H1 (cell line): ENCODE measurements around the gene OLAH. TPM values are rescaled to one million over a fixed set of nuclear protein-coding genes. Genes with fewer than 3 reads are reported as not detected.

ENCODE experiments used
- CTCF ChIA-PET: fragments of 300-600 bp; sonication (Branson Sonifier 250); formaldehyde crosslinking; loops from one replicate; lab custom pipeline; 2021; ENCODE audit not compliant: partially characterized antibody; lab: Charles Lee
- POLR2A ChIA-PET: fragments of 300-600 bp; sonication (Branson Sonifier 250); formaldehyde crosslinking; loops from one replicate; lab custom pipeline; 2021; ENCODE audit warnings: inconsistent platforms; ENCODE audit not compliant: partially characterized antibody; lab: Charles Lee
- DNase-seq, 2 experiments: peaks; one replicate each; pipeline versions ENCODE4 v3.0.0 to v3.0.0-alpha.2; 2010 to 2022; ENCODE audit warnings: low spot score in 2 of 2, low read depth in 1 of 2, mixed read lengths in 1 of 2
- FAIRE-seq: peaks from 2 replicates; lab custom pipeline; 2011; peaks lifted over from hg19 to GRCh38; lab: Jason Lieb, UNC
- H2AFZ ChIP-seq: 2 replicates; pipeline ENCODE4 v1.8.1; 2012; ENCODE audit warnings: low read length, inconsistent platforms
- H2AK5ac ChIP-seq: 2 replicates; pipeline ENCODE4 v1.6.1; 2013; ENCODE audit warnings: low read depth, low read length
- H2BK120ac ChIP-seq: replicated peaks from 2 replicates; pipeline ENCODE3; 2013; ENCODE audit warnings: low read depth, low read length, inconsistent platforms
- H2BK12ac ChIP-seq: 2 replicates; pipeline ENCODE4 v1.6.1; 2013; ENCODE audit warnings: low read depth, low read length
- H2BK15ac ChIP-seq: 2 replicates; pipeline ENCODE4 v1.6.1; 2013; ENCODE audit warnings: low read length
- H2BK20ac ChIP-seq: 2 replicates; pipeline ENCODE4 v1.6.1; 2013; ENCODE audit warnings: low read length
- H2BK5ac ChIP-seq: 2 replicates; pipeline ENCODE4 v1.6.1; 2013; ENCODE audit warnings: low read depth, low read length
- H3K14ac ChIP-seq: 2 replicates; pipeline ENCODE4 v1.6.1; 2013; ENCODE audit warnings: inconsistent platforms; ENCODE audit not compliant: insufficient read length
- H3K18ac ChIP-seq: 2 replicates; pipeline ENCODE4 v1.6.1; 2013; ENCODE audit warnings: low read length; ENCODE audit errors: extremely low read depth
- H3K23ac ChIP-seq: 2 replicates; pipeline ENCODE4 v1.6.1; 2013; ENCODE audit warnings: inconsistent platforms; ENCODE audit not compliant: insufficient read length
- H3K23me2 ChIP-seq: 2 replicates; pipeline ENCODE4 v1.6.1; 2013; ENCODE audit warnings: low read depth, low read length
- H3K27ac ChIP-seq: 2 replicates; pipeline ENCODE4 v1.6.1; 2011; ENCODE audit warnings: low read depth, low read length, inconsistent platforms
- H3K27me3 ChIP-seq, 4 experiments: replicated peaks in 1 of 4; 1 replicate in 1 of 4; 2 replicates in 3 of 4; pipeline versions ENCODE4 v1.6.1 to v1.8.1; 2011 to 2013; ENCODE audit warnings: low read length in 3 of 4, mild to moderate bottlenecking in 3 of 4, inconsistent platforms in 2 of 4, mixed read lengths in 2 of 4, moderate library complexity in 1 of 4; ENCODE audit not compliant: control insufficient read depth in 3 of 4, insufficient read depth in 3 of 4; ENCODE audit errors: extremely low read depth in 1 of 4
- H3K36me3 ChIP-seq, 4 experiments: 2 replicates each; pipeline versions ENCODE4 v1.6.1 to v1.8.1; 2011 to 2013; ENCODE audit warnings: mild to moderate bottlenecking in 4 of 4, low read length in 3 of 4, moderate library complexity in 2 of 4, control low read depth in 1 of 4, inconsistent platforms in 1 of 4; ENCODE audit not compliant: insufficient read depth in 4 of 4, control insufficient read depth in 2 of 4
- H3K4ac ChIP-seq: replicated peaks from 2 replicates; pipeline ENCODE3; 2013; ENCODE audit warnings: low read length, low read depth, mixed read lengths, inconsistent platforms; ENCODE audit not compliant: insufficient read length
- H3K4me1 ChIP-seq, 4 experiments: replicated peaks in 1 of 4; 1 replicate in 1 of 4; 2 replicates in 3 of 4; pipeline versions ENCODE4 v1.6.1 to v1.8.1; 2011 to 2013; ENCODE audit warnings: low read length in 3 of 4, inconsistent platforms in 2 of 4, mixed read lengths in 1 of 4; ENCODE audit not compliant: insufficient read depth in 4 of 4, control insufficient read depth in 3 of 4
- H3K4me2 ChIP-seq, 2 experiments: 2 replicates each; pipeline versions ENCODE4 v1.6.1 to v1.8.1; 2011 to 2013; ENCODE audit warnings: low read depth in 2 of 2, low read length in 2 of 2, control low read depth in 1 of 2, inconsistent platforms in 1 of 2, mild to moderate bottlenecking in 1 of 2; ENCODE audit not compliant: insufficient read depth in 1 of 2
- H3K4me3 ChIP-seq, 4 experiments: fragments of 200-600, 300-600 bp in 1 of 4; sonication (generic), shearing (Covaris generic), sonication (Bioruptor Twin) in 1 of 4; 2 replicates each; pipeline versions ENCODE4 v1.5.1 to v1.8.1; 2011 to 2016; ENCODE audit warnings: low read length in 4 of 4, low read depth in 3 of 4, control low read depth in 2 of 4, inconsistent platforms in 2 of 4, mild to moderate bottlenecking in 2 of 4, mixed read lengths in 1 of 4, moderate library complexity in 1 of 4; ENCODE audit not compliant: insufficient read depth in 2 of 4; ENCODE audit errors: extremely low read depth in 1 of 4
- H3K56ac ChIP-seq: replicated peaks from 2 replicates; pipeline ENCODE3; 2013; ENCODE audit warnings: low read depth, mild to moderate bottlenecking, mixed read lengths, low read length, inconsistent platforms; ENCODE audit not compliant: insufficient read length
- H3K79me1 ChIP-seq: 2 replicates; pipeline ENCODE4 v1.6.1; 2013; ENCODE audit warnings: low read depth, low read length, control low read depth
- H3K79me2 ChIP-seq, 2 experiments: 2 replicates each; pipeline versions ENCODE4 v1.6.1 to v1.8.1; 2012 to 2013; ENCODE audit warnings: low read length in 2 of 2, mild to moderate bottlenecking in 2 of 2, inconsistent platforms in 1 of 2; ENCODE audit not compliant: insufficient read depth in 2 of 2, control insufficient read depth in 1 of 2
- H3K9ac ChIP-seq, 4 experiments: replicated peaks in 1 of 4; 1 replicate in 1 of 4; 2 replicates in 3 of 4; pipeline versions ENCODE4 v1.6.1 to v1.8.1; 2011 to 2013; ENCODE audit warnings: low read depth in 3 of 4, low read length in 3 of 4, control low read depth in 2 of 4, mild to moderate bottlenecking in 2 of 4, moderate library complexity in 2 of 4, inconsistent platforms in 1 of 4; ENCODE audit errors: extremely low read depth in 1 of 4
- H3K9me3 ChIP-seq, 2 experiments: 2 replicates each; pipeline versions ENCODE4 v1.6.1 to v1.8.1; 2012 to 2013; ENCODE audit warnings: mild to moderate bottlenecking in 2 of 2, moderate library complexity in 2 of 2, control low read depth in 1 of 2, inconsistent platforms in 1 of 2, low read depth in 1 of 2, low read length in 1 of 2, mixed read lengths in 1 of 2; ENCODE audit not compliant: insufficient read depth in 2 of 2
- H4K20me1 ChIP-seq, 2 experiments: replicated peaks in 1 of 2; 2 replicates each; pipeline versions ENCODE3 to v1.8.1; 2011 to 2013; ENCODE audit warnings: inconsistent platforms in 2 of 2, low read length in 2 of 2, mild to moderate bottlenecking in 1 of 2; ENCODE audit not compliant: insufficient read depth in 2 of 2, control insufficient read depth in 1 of 2
- H4K5ac ChIP-seq: 2 replicates; pipeline ENCODE4 v1.6.1; 2013; ENCODE audit warnings: low read length, low read depth, mixed read lengths, inconsistent platforms; ENCODE audit not compliant: insufficient read length
- H4K8ac ChIP-seq: 2 replicates; pipeline ENCODE4 v1.8.0; 2013; ENCODE audit warnings: mild to moderate bottlenecking, moderate library complexity, low read length, inconsistent platforms; ENCODE audit not compliant: insufficient read depth; ENCODE audit errors: extremely low read depth
- H4K91ac ChIP-seq: replicated peaks from 2 replicates; pipeline ENCODE3; 2013; ENCODE audit warnings: low read length, mixed read lengths, inconsistent platforms; ENCODE audit not compliant: insufficient read length
- EP300 ChIP-seq, 2 experiments: IDR thresholded peaks; 1 replicate in 1 of 2; 2 replicates in 1 of 2; pipeline ENCODE4 v1.6.1; 2011 to 2012; ENCODE audit warnings: low read depth in 2 of 2, low read length in 2 of 2, mild to moderate bottlenecking in 2 of 2, borderline replicate concordance in 1 of 2, inconsistent platforms in 1 of 2, moderate library complexity in 1 of 2
- WGBS, 2 experiments: shearing (Covaris generic) in 1 of 2; methylation state at CpG; one replicate each; pipeline versions ENCODE4 v1.1.6 to v1.1.7; 2013 to 2015; ENCODE audit warnings: low lambda C conversion rate in 2 of 2, mixed read lengths in 2 of 2, inconsistent platforms in 1 of 2, low coverage in 1 of 2, missing lambda C conversion rate in 1 of 2; ENCODE audit not compliant: insufficient replicate concordance in 2 of 2, insufficient coverage in 1 of 2, insufficient read length in 1 of 2; ENCODE audit errors: extremely low coverage in 1 of 2, missing lambda C conversion rate in 1 of 2; 5-methylcytosine and 5-hydroxymethylcytosine counted together
- polyA plus RNA-seq, 7 experiments: library from polyadenylated mRNA; depleted of rRNA in 3 of 7; stranded (reverse) in 5 of 7; unstranded in 2 of 7; fragments of >200 nt in 5 of 7; fragments of 200-250 nt in 2 of 7; gene quantifications; 1 replicate in 5 of 7; 2 replicates in 1 of 7; 4 replicates in 1 of 7; pipeline versions ENCODE4 v1.2.1 to v1.2.3, GENCODE V29; 2011 to 2013; ENCODE audit warnings: missing spikeins in 2 of 7, mixed read lengths in 2 of 7
- total RNA-seq: library from RNA; stranded (reverse); fragmentation: NEBNext Ultra II Directional; extraction: Animal tissue kit (Norgen Biotek cat#: 25700); gene quantifications from 2 replicates; pipeline ENCODE4 v1.2.1, GENCODE V29; 2021

The OLAH gene
- total and polyA plus RNA-seq, 2 of the 8 experiments (the other 6 are each of a cell fraction or from before 2014, with no cell fraction given): not detected

- ChIA-PET CTCF (no interaction called here), POLR2A (no interaction called here)
- H4K91ac ChIP-seq: no peak overlapping the region
- no peak overlapping the region for H2AFZ ChIP-seq
- H3K79me2 ChIP-seq: no peaks in the 10 kb centered on the region
- no peak overlapping the region for H3K4ac ChIP-seq
- H2BK120ac ChIP-seq: no peak overlapping the region
- FAIRE-seq (no peak), DNase-seq (no peak)
- no peaks in the 10 kb centered on the region for H3K27me3 ChIP-seq
- no peaks in the 10 kb centered on the region for H3K79me1 ChIP-seq
- no peak overlapping the region for H3K4me2 ChIP-seq
- no peak overlapping the region for H2BK5ac ChIP-seq
- H3K56ac ChIP-seq: no peak overlapping the region
- no peak overlapping the region for H2BK15ac ChIP-seq
- H3K4me1 ChIP-seq: no peaks in the 10 kb centered on the region
- no peak overlapping the region for H4K8ac ChIP-seq
- TF ChIP-seq EP300 (IDR thresholded peaks at IDR 0.05; ENCODE audit: borderline replicate concordance in 1 of 2, low read depth in 2 of 2, low read length in 2 of 2): no peak
- no peaks in the 10 kb centered on the region for H3K23me2 ChIP-seq
- H2BK12ac ChIP-seq: no peak overlapping the region
- no peak overlapping the region for H3K27ac ChIP-seq
- no peaks in the 10 kb centered on the region for H4K20me1 ChIP-seq
- no peak overlapping the region for H3K18ac ChIP-seq
- H3K4me3 ChIP-seq: no peak overlapping the region
- H3K9me3 ChIP-seq: no peaks in the 10 kb centered on the region
- H3K14ac ChIP-seq: no peak overlapping the region
- H3K36me3 ChIP-seq: peaks cover 0 to 16% (median 8%) of the 10 kb centered on the region in 4 experiments; a peak in 5 of 8 replicates
- H2BK20ac ChIP-seq: no peak overlapping the region
- no peak overlapping the region for H3K23ac ChIP-seq
- WGBS, 2 experiments: 87% methylated on average over 9 of the region's 9 CpGs; no CpG with 5 or more reads in 1 of the 2 experiments
- H4K5ac ChIP-seq: no peak overlapping the region
- no peak overlapping the region for H2AK5ac ChIP-seq
- no peak overlapping the region for H3K9ac ChIP-seq
Observed at GRCh38 chr10:15122477-15123030, 78.8 kb downstream of the OLAH start.

Other genes with a start within 250 kb of the OLAH start
- 0.32 and 0.36 TPM in 2 replicates for gene CDNF, start 205.9 kb upstream of the OLAH start, total RNA-seq
- gene CDNF, start 205.9 kb upstream of the OLAH start, polyA plus RNA-seq (2011; rRNA removed): 0.27 and 0.67 TPM in 2 replicates
- 32.9 and 36.4 TPM in 2 replicates for gene HSPA14, start 205.6 kb upstream of the OLAH start, total RNA-seq
- 11.9 and 20.5 TPM in 2 replicates for gene HSPA14, start 205.6 kb upstream of the OLAH start, polyA plus RNA-seq (2011; rRNA removed)
- 15.2 and 16.0 TPM in 2 replicates for gene MSANTD7, start 205.6 kb upstream of the OLAH start, total RNA-seq
- gene MSANTD7, start 205.6 kb upstream of the OLAH start, polyA plus RNA-seq (2011; rRNA removed): 4.9 and 5.0 TPM in 2 replicates
- gene SUV39H2, start 165.1 kb upstream of the OLAH start, total RNA-seq: 54.9 and 62.3 TPM in 2 replicates
- 11.6 and 19.4 TPM in 2 replicates for gene SUV39H2, start 165.1 kb upstream of the OLAH start, polyA plus RNA-seq (2011; rRNA removed)
- 5.6 and 7.4 TPM in 2 replicates for gene DCLRE1C, start 89.8 kb upstream of the OLAH start, total RNA-seq
- gene DCLRE1C, start 89.8 kb upstream of the OLAH start, polyA plus RNA-seq (2011; rRNA removed): 0.64 and 0.77 TPM in 2 replicates
- gene MEIG1, start 84.6 kb upstream of the OLAH start, total RNA-seq: not detected in 2 replicates
- gene MEIG1, start 84.6 kb upstream of the OLAH start, polyA plus RNA-seq (2011; rRNA removed): not detected in 2 replicates
- gene ACBD7, start 44.8 kb downstream of the OLAH start, total RNA-seq: 17.8 and 19.6 TPM in 2 replicates
- 9.0 and 11.5 TPM in 2 replicates for gene ACBD7, start 44.8 kb downstream of the OLAH start, polyA plus RNA-seq (2011; rRNA removed)
- gene RPP38, start 53.4 kb downstream of the OLAH start, total RNA-seq: 21.9 and 23.3 TPM in 2 replicates
- 17.4 and 20.8 TPM in 2 replicates for gene RPP38, start 53.4 kb downstream of the OLAH start, polyA plus RNA-seq (2011; rRNA removed)
- gene NMT2, start 124.8 kb downstream of the OLAH start, total RNA-seq: 15.4 and 16.6 TPM in 2 replicates
- 4.4 and 4.7 TPM in 2 replicates for gene NMT2, start 124.8 kb downstream of the OLAH start, polyA plus RNA-seq (2011; rRNA removed)